Right atrium auricular region (tissue), 2 donors: ENCODE results near the gene TUBA3C. TPM values are rescaled to one million over a fixed set of nuclear protein-coding genes. Genes with fewer than 3 reads are reported as not detected.

ENCODE experiments used
- DNase-seq: peaks from one replicate; pipeline ENCODE4 v3.0.0-alpha.2; 2019; ENCODE audit warnings: low spot score
- H3K27ac ChIP-seq, 2 donors: fragments of 200-600 bp; sonication (generic); 1 replicate in 1 of 2; 2 replicates in 1 of 2; pipeline ENCODE4 v1.5.1; 2016 to 2019
- H3K27me3 ChIP-seq, 2 donors: fragments of 200-600 bp; sonication (generic); one replicate each; pipeline versions ENCODE4 v1.5.1 to v1.6.0; 2017 to 2019
- H3K36me3 ChIP-seq: fragments of 200-600 bp; sonication (generic); one replicate; pipeline ENCODE4 v1.5.1; 2016
- H3K4me1 ChIP-seq, 2 donors: fragments of 200-600 bp; sonication (generic); one replicate each; pipeline versions ENCODE4 v1.5.1 to v1.6.0; 2017 to 2019
- H3K4me3 ChIP-seq, 2 donors: fragments of 200-600 bp; sonication (generic); 1 replicate in 1 of 2; 2 replicates in 1 of 2; pipeline ENCODE4 v1.5.1; 2017 to 2019; ENCODE audit warnings: mild to moderate bottlenecking in 1 of 2, moderate library complexity in 1 of 2
- H3K9me3 ChIP-seq, 2 donors: fragments of 200-600 bp; sonication (generic); one replicate each; pipeline ENCODE4 v1.5.1; 2019
- total RNA-seq, 2 donors: library from RNA; depleted of rRNA; stranded (reverse); fragments of >200 nt; gene quantifications; one replicate each; pipeline ENCODE4 v1.1.0, GENCODE V29; 2016
- TF ChIP-seq, protein P1 (sequence below), 2 donors: fragments of 200-600 bp; sonication (generic); IDR thresholded peaks; one replicate each; pipeline ENCODE4 v1.5.1; 2019; ENCODE audit warnings: antibody characterized with exemption in 2 of 2

TUBA3C gene
- total RNA-seq, 2 donors from 2014 or later, result not detected

DNA sequence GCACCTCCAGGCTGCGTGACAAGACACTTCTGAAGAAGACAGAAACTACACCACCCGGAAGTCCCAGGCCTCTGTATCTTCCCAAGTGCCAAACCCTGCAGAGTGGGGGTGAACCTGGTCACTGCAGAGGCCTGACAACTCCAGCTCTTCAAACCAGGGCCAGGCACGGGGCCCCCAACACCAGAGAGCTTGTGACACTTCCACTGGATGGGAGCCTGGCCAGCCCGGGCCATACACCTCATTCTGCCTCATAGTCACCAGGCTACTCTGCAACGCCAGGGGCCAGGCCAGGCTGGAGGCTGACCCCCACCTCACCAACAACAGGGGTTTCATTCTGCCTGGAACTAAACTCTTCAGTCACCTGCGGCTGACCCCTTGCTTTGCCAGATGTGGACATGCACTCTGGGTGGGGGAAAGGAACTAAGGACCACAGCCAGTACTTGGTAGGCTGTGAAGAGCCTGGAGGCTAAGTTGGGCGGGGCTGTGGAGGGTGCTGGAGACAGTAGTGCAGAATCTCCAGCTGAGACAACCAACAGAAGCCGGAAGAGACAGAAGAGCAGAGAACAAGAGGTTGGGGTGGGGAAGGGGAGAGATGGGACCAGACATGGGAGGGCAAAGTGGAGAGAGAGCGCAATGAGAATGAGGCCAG is 23.0 kb downstream of the TUBA3C start:
- H3K9me3 ChIP-seq, result peaks cover 0 to 9% of the 10 kb centered on the region in 2 donors
- TF ChIP-seq, protein P1, sequence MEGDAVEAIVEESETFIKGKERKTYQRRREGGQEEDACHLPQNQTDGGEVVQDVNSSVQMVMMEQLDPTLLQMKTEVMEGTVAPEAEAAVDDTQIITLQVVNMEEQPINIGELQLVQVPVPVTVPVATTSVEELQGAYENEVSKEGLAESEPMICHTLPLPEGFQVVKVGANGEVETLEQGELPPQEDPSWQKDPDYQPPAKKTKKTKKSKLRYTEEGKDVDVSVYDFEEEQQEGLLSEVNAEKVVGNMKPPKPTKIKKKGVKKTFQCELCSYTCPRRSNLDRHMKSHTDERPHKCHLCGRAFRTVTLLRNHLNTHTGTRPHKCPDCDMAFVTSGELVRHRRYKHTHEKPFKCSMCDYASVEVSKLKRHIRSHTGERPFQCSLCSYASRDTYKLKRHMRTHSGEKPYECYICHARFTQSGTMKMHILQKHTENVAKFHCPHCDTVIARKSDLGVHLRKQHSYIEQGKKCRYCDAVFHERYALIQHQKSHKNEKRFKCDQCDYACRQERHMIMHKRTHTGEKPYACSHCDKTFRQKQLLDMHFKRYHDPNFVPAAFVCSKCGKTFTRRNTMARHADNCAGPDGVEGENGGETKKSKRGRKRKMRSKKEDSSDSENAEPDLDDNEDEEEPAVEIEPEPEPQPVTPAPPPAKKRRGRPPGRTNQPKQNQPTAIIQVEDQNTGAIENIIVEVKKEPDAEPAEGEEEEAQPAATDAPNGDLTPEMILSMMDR (IDR thresholded peaks at IDR 0.05), result no peak
- DNase-seq, result no peak

DNA sequence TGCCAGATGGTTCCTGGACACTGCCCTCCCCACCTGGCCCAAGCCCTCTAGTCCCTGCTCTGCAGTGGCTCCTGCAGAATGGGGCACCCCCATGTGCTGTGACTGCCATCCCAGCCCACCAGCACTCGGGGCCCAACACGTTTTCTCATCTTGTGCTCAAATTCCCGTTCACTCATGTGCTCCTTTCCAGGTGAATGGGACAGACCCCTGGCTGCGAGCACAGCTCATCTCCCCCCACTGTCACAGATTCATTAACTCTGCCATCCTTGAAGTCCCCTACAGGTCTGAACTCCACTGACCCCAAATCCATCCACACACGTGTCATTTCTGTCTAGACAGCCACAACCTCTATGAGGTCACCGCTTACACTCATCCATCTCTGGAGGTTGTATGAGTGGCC is 23.6 kb downstream of the TUBA3C start:
- TF ChIP-seq, protein P1 (IDR thresholded peaks at IDR 0.05), result no peak
- H3K27me3 ChIP-seq, result no peaks in the 10 kb centered on the region
- DNase-seq, result no peak
- H3K36me3 ChIP-seq, result no peaks in the 10 kb centered on the region
- H3K27ac ChIP-seq, result no peak overlapping the region
- H3K4me3 ChIP-seq, result no peak overlapping the region
- H3K9me3 ChIP-seq, result peaks cover 0 to 3% of the 10 kb centered on the region in 2 donors
- no peaks in the 10 kb centered on the region for H3K4me1 ChIP-seq

More for the DNA sequence above, 23.0 kb downstream of the TUBA3C start:
- Histone ChIP-seq H3K27ac (no peak overlapping the region), H3K4me3 (no peak overlapping the region), H3K4me1 (no peaks in the 10 kb centered on the region), H3K27me3 (no peaks in the 10 kb centered on the region), H3K36me3 (no peaks in the 10 kb centered on the region)

DNA sequence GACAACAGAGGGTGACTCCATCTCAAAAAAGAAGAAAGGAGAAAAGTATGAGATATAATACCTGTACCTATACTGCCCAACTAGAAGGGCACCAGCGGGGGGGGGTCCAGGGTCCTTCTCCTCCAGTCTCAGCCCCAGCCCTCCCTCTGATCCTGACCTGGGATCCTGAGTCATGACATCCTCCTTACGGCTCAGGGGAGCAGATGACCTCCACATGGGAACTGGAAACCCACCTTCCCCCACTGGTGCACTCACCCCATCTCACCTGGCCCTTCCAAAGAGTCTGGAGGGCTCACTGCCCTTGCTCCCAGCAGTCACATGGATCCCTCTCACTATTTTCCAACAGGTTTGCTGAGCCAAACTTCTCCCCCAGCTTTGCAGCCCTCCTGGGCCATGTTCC is 24.2 kb downstream of the TUBA3C start:
- no peaks in the 10 kb centered on the region for H3K4me1 ChIP-seq
- TF ChIP-seq, protein P1 (IDR thresholded peaks at IDR 0.05), result no peak
- no peak for DNase-seq
- H3K27ac ChIP-seq, result no peak overlapping the region
- no peaks in the 10 kb centered on the region for H3K36me3 ChIP-seq
- H3K4me3 ChIP-seq, result no peak overlapping the region
- no peaks in the 10 kb centered on the region for H3K9me3 ChIP-seq
- no peaks in the 10 kb centered on the region for H3K27me3 ChIP-seq

DNA sequence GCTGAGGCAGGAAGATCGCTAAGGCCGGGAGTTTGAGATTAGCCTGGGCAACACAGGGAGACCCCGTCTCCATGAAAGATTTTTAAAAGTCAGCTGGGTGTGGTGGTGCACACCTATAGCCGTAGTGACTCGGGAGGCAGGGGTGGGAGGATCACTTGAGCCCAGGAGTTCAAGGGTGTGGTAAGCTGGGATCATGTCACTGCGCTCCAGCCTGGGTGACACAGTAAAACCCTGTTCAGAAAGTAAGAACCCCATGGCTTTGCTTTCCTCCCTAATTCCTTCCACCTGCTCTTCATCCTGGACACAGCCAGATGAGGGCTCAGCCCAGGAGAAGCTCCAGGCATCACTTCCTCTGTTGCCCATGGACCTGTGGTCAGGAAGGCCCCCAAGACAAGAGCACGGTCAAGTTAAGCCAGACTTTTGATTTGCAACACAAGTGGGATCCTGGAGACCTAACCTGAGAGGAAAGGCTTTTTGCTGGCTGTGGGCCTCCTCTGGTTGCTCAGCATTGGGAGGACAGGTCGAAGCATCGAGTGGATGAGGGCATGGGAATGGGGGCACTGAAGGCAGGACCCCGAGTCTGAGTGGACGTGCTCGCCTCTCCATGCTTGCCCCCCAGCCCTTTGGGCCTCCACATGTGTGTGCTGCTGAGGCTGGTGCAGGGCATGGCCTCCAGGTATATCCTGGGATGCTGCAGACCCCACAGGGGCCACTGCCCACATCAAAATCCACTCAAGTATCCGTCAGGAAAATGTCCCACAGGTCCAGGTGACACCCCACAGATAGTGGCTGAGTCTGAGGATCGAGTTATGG is 25.4 kb downstream of the TUBA3C start:
- DNase-seq, result no peak
- no peaks in the 10 kb centered on the region for H3K9me3 ChIP-seq
- no peak overlapping the region for H3K4me3 ChIP-seq
- H3K27ac ChIP-seq, result no peak overlapping the region
- H3K4me1 ChIP-seq, result no peaks in the 10 kb centered on the region
- no peaks in the 10 kb centered on the region for H3K36me3 ChIP-seq
- no peaks in the 10 kb centered on the region for H3K27me3 ChIP-seq
- TF ChIP-seq, protein P1 (IDR thresholded peaks at IDR 0.05), result no peak

DNA sequence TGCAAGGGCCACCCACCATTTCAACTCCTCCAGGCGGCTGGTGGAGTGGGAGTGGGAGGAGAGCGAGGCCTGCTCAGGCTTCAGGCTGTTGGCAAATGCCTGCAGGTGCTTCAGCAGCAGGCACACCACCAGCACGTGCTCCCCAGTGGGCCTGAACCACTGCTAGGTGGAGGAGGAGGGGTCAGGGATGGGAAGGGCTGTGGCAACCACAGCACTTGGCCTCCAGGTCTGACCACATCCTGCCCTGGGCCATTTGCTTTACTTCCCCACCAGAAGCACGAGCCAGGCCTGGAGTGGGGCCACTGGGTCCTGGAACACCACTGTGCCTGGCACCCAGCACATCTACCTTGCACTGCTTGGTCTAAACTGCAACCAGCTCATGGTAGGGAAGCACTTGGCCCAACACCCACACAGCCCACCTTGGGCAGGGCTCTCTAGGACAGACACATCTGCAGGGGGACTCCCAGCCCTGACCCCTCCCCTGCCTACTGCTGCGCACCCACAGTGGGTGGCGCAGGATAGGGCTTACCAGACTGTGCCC is 26.2 kb downstream of the TUBA3C start:
- Histone ChIP-seq H3K36me3 (no peaks in the 10 kb centered on the region), H3K4me3 (no peak overlapping the region), H3K27ac (no peak overlapping the region), H3K4me1 (peaks cover 0 to 1% of the 10 kb centered on the region in 2 donors), H3K9me3 (no peaks in the 10 kb centered on the region), H3K27me3 (no peaks in the 10 kb centered on the region)
- TF ChIP-seq, protein P1 (IDR thresholded peaks at IDR 0.05), result no peak
- no peak for DNase-seq
